CD4-positive, alpha-beta memory T cell (primary cell): ENCODE data around the gene SPRYD3. TPM values are rescaled to one million over a fixed set of nuclear protein-coding genes. Genes with fewer than 3 reads are reported as not detected.

Experiments used
- CTCF ChIA-PET: fragments of 350-600 bp; sonication (Branson Sonifier 250); formaldehyde crosslinking; loops from one replicate; lab custom pipeline; 2021; ENCODE audit warnings: inconsistent platforms; ENCODE audit not compliant: partially characterized antibody; lab: Charles Lee
- POLR2A ChIA-PET: fragments of 350-600 bp; sonication (Branson Sonifier 250); formaldehyde crosslinking; loops from one replicate; lab custom pipeline; 2021; ENCODE audit not compliant: partially characterized antibody; lab: Charles Lee
- DNase-seq, 5 donors: peaks; one replicate each; pipeline versions ENCODE4 v3.0.0 to v3.0.0-alpha.2; 2020 to 2022; ENCODE audit warnings: mixed read lengths in 1 of 5
- H3K27ac ChIP-seq: one replicate; pipeline ENCODE4 v1.7.0; 2013; ENCODE audit warnings: low read depth, low read length
- H3K27me3 ChIP-seq: 2 replicates; pipeline ENCODE4 v1.7.0; 2013; ENCODE audit warnings: mild to moderate bottlenecking, low read length, moderate library complexity; ENCODE audit not compliant: insufficient read depth
- H3K36me3 ChIP-seq: 2 replicates; pipeline ENCODE4 v1.7.0; 2013; ENCODE audit warnings: mild to moderate bottlenecking, low read length, moderate library complexity; ENCODE audit not compliant: insufficient read depth
- H3K4me1 ChIP-seq: 2 replicates; pipeline ENCODE4 v1.7.0; 2013; ENCODE audit warnings: mild to moderate bottlenecking, low read length, moderate library complexity; ENCODE audit not compliant: insufficient read depth
- H3K4me3 ChIP-seq, 2 donors: one replicate each; pipeline ENCODE4 v1.7.0; 2013; ENCODE audit warnings: low read length in 2 of 2, mild to moderate bottlenecking in 1 of 2
- H3K9me3 ChIP-seq, 2 donors: one replicate each; pipeline ENCODE4 v1.7.0; 2013; ENCODE audit warnings: low read length in 2 of 2, control low read depth in 1 of 2; ENCODE audit not compliant: control insufficient read depth in 1 of 2
- H3K27ac Mint-ChIP-seq, 7 donors: one replicate each; pipeline ENCODE4 v1.8.0; 2020 to 2021; ENCODE audit warnings: mixed read lengths in 7 of 7, mild to moderate bottlenecking in 6 of 7, inconsistent platforms in 3 of 7, moderate library complexity in 3 of 7
- H3K27me3 Mint-ChIP-seq, 2 donors: one replicate each; pipeline ENCODE4 v1.8.0; 2020 to 2021; ENCODE audit warnings: mixed read lengths in 2 of 2
- H3K36me3 Mint-ChIP-seq, 2 donors: one replicate each; pipeline ENCODE4 v1.8.0; 2020 to 2021; ENCODE audit warnings: mixed read lengths in 2 of 2, inconsistent platforms in 1 of 2, mild to moderate bottlenecking in 1 of 2
- H3K4me1 Mint-ChIP-seq, 4 donors: one replicate each; pipeline ENCODE4 v1.8.0; 2020 to 2021; ENCODE audit warnings: mixed read lengths in 4 of 4, mild to moderate bottlenecking in 1 of 4
- H3K4me3 Mint-ChIP-seq, 8 donors: one replicate each; pipeline ENCODE4 v1.8.0; 2020 to 2021; ENCODE audit warnings: mixed read lengths in 8 of 8, mild to moderate bottlenecking in 7 of 8, moderate library complexity in 6 of 8, inconsistent platforms in 3 of 8
- H3K9me3 Mint-ChIP-seq, 8 donors: one replicate each; pipeline ENCODE4 v1.8.0; 2020 to 2021; ENCODE audit warnings: mixed read lengths in 8 of 8, mild to moderate bottlenecking in 5 of 8, inconsistent platforms in 3 of 8, moderate library complexity in 1 of 8
- intact Hi-C: fragments of 100-400 bp; cut with micrococcal nuclease; formaldehyde crosslinking; loops from one replicate; pipeline ENCODE4 v1.15.1; 2023
- polyA plus RNA-seq, 2 donors: library from polyadenylated mRNA; unstranded; fragments of 300-500 nt; fragmentation: Illumina TruSeq; gene quantifications; one replicate each; pipeline ENCODE4 v1.2.3, GENCODE V29; 2021
- total RNA-seq, 2 experiments: library from RNA; stranded (reverse); gene quantifications; one replicate each; pipeline ENCODE4 v1.2.3, GENCODE V29; 2021

The SPRYD3 gene
- total and polyA plus RNA-seq, 4 experiments from 2014 or later: 54.2 to 71.7 (median 56.8) TPM

- Mint-ChIP-seq H3K9me3 (no peaks in the 10 kb centered on the region), H3K36me3 (no peaks in the 10 kb centered on the region), H3K27ac (peak overlapping the region; percentile 80 to 98 (median 93)), H3K27me3 (no peaks in the 10 kb centered on the region), H3K4me1 (peaks cover 4 to 18% (median 12%) of the 10 kb centered on the region in 4 donors), H3K4me3 (peak overlapping the region; percentile 88 to 95 (median 92))
- intact Hi-C loops: loop anchor here (1.0 to 5.0 kb wide), 3 partner anchors 43 to 241 kb away; partner anchors contain the start of genes CSAD, IGFBP6, PFDN5 and ZNF740
- ChIA-PET CTCF (interaction anchor here (0.7 to 5.5 kb wide), 12 partner anchors 7 to 455 kb away, joined by 3 to 58 read pairs (median 4); partner anchors contain the start of genes SOAT2 and SPRYD3), POLR2A (interaction anchor here (0.9 to 3.4 kb wide), 9 partner anchors 8 to 447 kb away, joined by 3 to 8 read pairs (median 4); partner anchors contain the start of genes EIF4B, IGFBP6, SPRYD3 and TARBP2)
- DNase-seq: peak; percentile 94 to 96 (median 94)
- Histone ChIP-seq H3K9me3 (no peaks in the 10 kb centered on the region), H3K4me1 (peaks cover 9% of the 10 kb centered on the region), H3K36me3 (no peaks in the 10 kb centered on the region), H3K27ac (peak overlapping the region; percentile 62), H3K4me3 (peak overlapping the region; percentile 76 to 87), H3K27me3 (no peaks in the 10 kb centered on the region)
Observed at GRCh38 chr12:53054112-53054878, 24.9 kb downstream of the SPRYD3 start.

DNA sequence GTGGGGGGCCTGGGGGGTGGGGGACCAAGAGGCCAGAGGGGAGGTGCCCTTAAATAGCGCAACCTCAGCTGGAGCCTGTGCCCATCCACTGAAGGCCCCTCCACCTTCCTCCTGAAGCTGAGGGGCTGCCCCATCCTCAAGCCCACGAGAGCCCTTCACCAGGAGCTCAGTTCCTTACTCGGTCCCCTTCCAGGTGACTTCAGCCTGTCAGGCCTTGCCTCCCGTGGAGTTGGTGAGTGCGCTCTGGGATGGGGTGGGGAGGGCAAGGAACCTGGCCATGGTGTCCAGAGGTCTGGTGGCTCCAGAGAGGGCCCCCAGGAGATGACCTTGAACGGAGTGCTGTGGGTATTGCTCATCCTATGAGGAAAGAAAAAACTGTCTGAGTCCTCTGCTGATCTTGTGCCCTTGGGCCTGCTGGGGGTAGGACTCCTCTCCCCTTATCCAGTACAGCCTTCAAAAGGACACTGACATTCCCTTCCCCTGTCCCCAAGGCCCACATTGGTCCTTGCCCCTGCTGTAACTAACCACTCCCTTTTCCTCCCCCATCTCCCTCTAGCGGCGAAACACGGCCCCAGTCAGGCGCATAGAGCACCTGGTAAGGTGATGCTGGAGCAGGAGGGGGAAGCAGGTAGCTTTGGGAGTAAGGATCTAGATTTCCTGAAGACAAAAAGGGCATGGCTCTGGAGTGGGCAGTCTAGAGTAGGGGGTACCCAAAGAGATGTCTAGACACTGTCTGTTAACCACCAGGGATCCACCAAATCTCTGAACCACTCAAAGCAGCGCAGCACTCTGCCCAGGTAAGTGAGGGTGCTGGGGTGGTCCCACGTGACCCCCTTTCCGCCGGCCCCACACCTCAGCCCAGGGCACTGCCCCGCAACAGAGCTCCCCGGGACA lies 25.7 kb downstream of the SPRYD3 start:
- Mint-ChIP-seq H3K4me3 (peak overlapping the region; percentile 88 to 95 (median 92)), H3K27me3 (no peaks in the 10 kb centered on the region), H3K36me3 (no peaks in the 10 kb centered on the region), H3K9me3 (no peaks in the 10 kb centered on the region), H3K4me1 (peaks cover 4 to 18% (median 15%) of the 10 kb centered on the region in 4 donors), H3K27ac (peak overlapping the region; percentile 80 to 98 (median 93))
- H3K4me3 ChIP-seq: peak overlapping the region; percentile 76 to 87
- H3K36me3 ChIP-seq: no peaks in the 10 kb centered on the region
- no peaks in the 10 kb centered on the region for H3K9me3 ChIP-seq
- H3K4me1 ChIP-seq: peaks cover 9% of the 10 kb centered on the region
- peak; percentile 52 to 81 (median 56) for DNase-seq
- intact Hi-C loops: loop anchor here (1.0 to 5.0 kb wide), 3 partner anchors 44 to 241 kb away; partner anchors contain the start of genes CSAD, IGFBP6, PFDN5 and ZNF740
- CTCF ChIA-PET: interaction anchor here (0.6 to 5.5 kb wide), 12 partner anchors 9 to 456 kb away, joined by 3 to 58 read pairs (median 4); partner anchors contain the start of genes SOAT2 and SPRYD3
- POLR2A ChIA-PET: interaction anchor here (0.8 to 3.4 kb wide), 10 partner anchors 8 to 448 kb away, joined by 3 to 8 read pairs (median 4); partner anchors contain the start of genes EIF4B, IGFBP6, SPRYD3 and TARBP2
- H3K27me3 ChIP-seq: no peaks in the 10 kb centered on the region
- H3K27ac ChIP-seq: peak overlapping the region; percentile 62

- H3K27ac Mint-ChIP-seq: peak overlapping the region in 3 of 7 donors; percentile 14 to 80 (median 65)
Observed at GRCh38 chr12:53052419-53053217, 26.6 kb downstream of the SPRYD3 start.

DNA sequence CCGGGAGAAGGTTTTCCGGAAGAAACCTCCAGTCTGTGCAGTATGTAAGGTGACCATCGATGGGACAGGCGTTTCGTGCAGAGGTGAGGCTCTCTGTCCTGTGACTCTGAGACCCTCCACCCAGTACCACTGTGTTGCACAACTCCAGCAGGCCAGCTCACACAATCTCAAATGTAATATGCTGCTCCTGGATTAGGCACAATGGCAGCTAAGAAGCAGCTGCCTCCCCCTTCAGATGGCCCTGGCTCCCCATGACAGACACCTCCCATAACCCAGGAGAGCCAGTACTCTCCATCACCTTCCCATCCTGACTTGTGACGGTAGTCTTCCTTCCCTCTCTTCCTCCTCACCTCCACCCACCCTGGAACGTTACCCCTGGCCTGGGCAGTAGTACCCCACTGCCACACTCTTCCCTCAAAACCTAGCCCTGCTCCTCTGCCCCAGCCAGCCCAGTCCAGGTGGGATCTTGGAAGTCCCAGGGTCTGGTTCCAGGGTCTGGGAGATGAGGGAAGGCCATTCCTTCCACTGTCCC lies 27.2 kb downstream of the SPRYD3 start:
- Histone ChIP-seq H3K27ac (no peak overlapping the region), H3K9me3 (no peaks in the 10 kb centered on the region), H3K4me3 (no peak overlapping the region), H3K4me1 (peaks cover 12% of the 10 kb centered on the region), H3K36me3 (no peaks in the 10 kb centered on the region), H3K27me3 (no peaks in the 10 kb centered on the region)
- Mint-ChIP-seq H3K4me3 (peak overlapping the region in 3 of 8 donors; percentile 21 to 39 (median 30)), H3K4me1 (peaks cover 4 to 19% (median 13%) of the 10 kb centered on the region in 4 donors), H3K36me3 (no peaks in the 10 kb centered on the region), H3K27ac (peak overlapping the region in 4 of 7 donors; percentile 14 to 66 (median 59)), H3K9me3 (no peaks in the 10 kb centered on the region), H3K27me3 (no peaks in the 10 kb centered on the region)
- ChIA-PET POLR2A (interaction anchor here (1.1 kb wide), 1 partner anchor 14 kb away, joined by 4 read pairs; no protein-coding TSS in a partner anchor), CTCF (interaction anchor here (0.7 to 1.3 kb wide), 3 partner anchors 14 to 46 kb away, joined by 3 read pairs; no protein-coding TSS in a partner anchor)
- intact Hi-C loops: loop anchor here (5.0 kb wide), 1 partner anchor 45 kb away; the partner anchor contains the start of gene IGFBP6
- DNase-seq: peak in 1 of 5 donors; percentile 31

More at GRCh38 chr12:53052419-53053217, 26.6 kb downstream of the SPRYD3 start:
- ChIA-PET POLR2A (interaction anchor here (0.8 to 3.4 kb wide), 4 partner anchors 7 to 448 kb away, joined by 3 to 8 read pairs (median 4); partner anchors contain the start of genes EIF4B and TARBP2), CTCF (interaction anchor here (0.6 to 5.5 kb wide), 2 partner anchors 14 to 47 kb away, joined by 3 to 58 read pairs; no protein-coding TSS in a partner anchor)
- H3K4me1 ChIP-seq: peaks cover 12% of the 10 kb centered on the region
- no peak overlapping the region for H3K27ac ChIP-seq
- DNase-seq: peak in 1 of 5 donors; percentile 21
- H3K36me3 Mint-ChIP-seq: no peaks in the 10 kb centered on the region
- H3K27me3 ChIP-seq: no peaks in the 10 kb centered on the region
- peaks cover 4 to 18% (median 15%) of the 10 kb centered on the region in 4 donors for H3K4me1 Mint-ChIP-seq
- intact Hi-C loops: loop anchor here (5.0 kb wide), 1 partner anchor 45 kb away; the partner anchor contains the start of gene IGFBP6
- no peaks in the 10 kb centered on the region for H3K27me3 Mint-ChIP-seq
- no peaks in the 10 kb centered on the region for H3K36me3 ChIP-seq
- H3K4me3 ChIP-seq: no peak overlapping the region
- no peaks in the 10 kb centered on the region for H3K9me3 Mint-ChIP-seq
- no peak overlapping the region for H3K4me3 Mint-ChIP-seq
- H3K9me3 ChIP-seq: no peaks in the 10 kb centered on the region

DNA sequence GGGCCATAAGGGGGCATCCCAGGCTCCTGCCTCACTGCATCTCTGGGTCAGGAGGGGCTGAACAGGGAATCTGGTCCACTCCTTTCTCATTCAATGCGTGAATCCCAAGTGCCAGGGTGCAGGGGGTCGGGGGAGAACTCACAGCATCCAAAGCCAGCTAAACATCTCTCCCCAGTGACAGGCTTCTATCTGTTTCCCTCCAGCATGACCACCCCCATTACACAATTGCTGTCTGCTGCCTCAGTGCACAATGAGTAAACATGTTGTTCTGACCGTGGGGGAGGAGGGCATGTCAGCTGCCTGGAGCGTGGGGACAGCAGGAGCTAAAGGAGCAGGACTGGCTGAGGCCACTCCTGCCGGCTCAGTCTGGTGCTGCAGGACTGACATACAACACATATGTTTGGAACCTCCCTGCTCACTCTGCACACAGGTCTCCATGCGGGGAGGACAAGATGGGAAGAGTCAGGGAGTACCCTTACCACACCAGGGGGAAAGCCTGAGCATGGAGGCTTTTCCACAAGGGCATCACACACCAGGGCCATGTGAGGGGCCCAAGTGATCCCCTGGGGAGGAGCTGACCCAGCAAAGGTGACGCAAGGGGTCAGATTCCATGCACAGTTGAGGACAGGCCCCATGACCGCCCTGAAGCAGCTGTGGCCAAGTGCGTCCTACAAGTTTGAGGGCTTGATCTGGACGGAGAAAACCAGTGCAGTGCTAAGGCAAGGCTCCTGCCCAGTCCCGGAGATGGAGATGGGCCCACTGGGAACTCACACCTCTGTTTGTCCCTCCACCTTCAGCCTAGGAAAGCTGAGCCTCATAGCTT lies 27.9 kb downstream of the SPRYD3 start:
- H3K4me3 ChIP-seq: no peak overlapping the region
- ChIA-PET POLR2A (interaction anchor here (1.1 kb wide), 1 partner anchor 13 kb away, joined by 4 read pairs; no protein-coding TSS in a partner anchor), CTCF (interaction anchor here (0.7 to 1.3 kb wide), 4 partner anchors 15 to 47 kb away, joined by 3 to 4 read pairs (median 3); no protein-coding TSS in a partner anchor)
- H3K36me3 ChIP-seq: no peaks in the 10 kb centered on the region
- H3K4me1 ChIP-seq: peaks cover 16% of the 10 kb centered on the region
- no peaks in the 10 kb centered on the region for H3K9me3 ChIP-seq
- Mint-ChIP-seq H3K9me3 (no peaks in the 10 kb centered on the region), H3K4me3 (peak overlapping the region in 2 of 8 donors; percentile 0 to 61), H3K27ac (peak overlapping the region in 5 of 7 donors; percentile 62 to 86 (median 77)), H3K27me3 (no peaks in the 10 kb centered on the region), H3K36me3 (peaks cover 0 to 3% of the 10 kb centered on the region in 2 donors), H3K4me1 (peaks cover 6 to 25% (median 17%) of the 10 kb centered on the region in 4 donors)
- intact Hi-C loops: loop anchor here (5.0 kb wide), 1 partner anchor 46 kb away; the partner anchor contains the start of gene IGFBP6
- no peaks in the 10 kb centered on the region for H3K27me3 ChIP-seq
- no peak for DNase-seq
- no peak overlapping the region for H3K27ac ChIP-seq
